Activated CD8-positive, alpha-beta memory T cell treated with anti-CD3 and anti-CD28 coated beads, Interleukin-2, amount 10 ng/mL, durations not matched to agents 7 days and 5 days (primary cell): Measurements from ENCODE around the gene RAD51B. TPM values are rescaled to one million over a fixed set of nuclear protein-coding genes. Genes with fewer than 3 reads are reported as not detected.

Source experiments
- ATAC-seq: fragments of 150-1000 bp; cut with Tn5 transposase; one replicate; pipeline ENCODE4 v1.10.0; 2021; ENCODE audit warnings: moderate library complexity
- CTCF ChIA-PET: fragments of 350-600 bp; sonication (Branson Sonifier 250); formaldehyde crosslinking; loops from one replicate; lab custom pipeline; 2021; ENCODE audit warnings: antibody characterized with exemption; lab: Charles Lee
- DNase-seq: peaks from one replicate; pipeline ENCODE4 v3.0.0-alpha.2; 2020
- H3K27ac Mint-ChIP-seq: one replicate; pipeline ENCODE4 v1.8.0; 2021; ENCODE audit warnings: mild to moderate bottlenecking, mixed read lengths
- H3K27me3 Mint-ChIP-seq: one replicate; pipeline ENCODE4 v1.8.0; 2021; ENCODE audit warnings: mixed read lengths
- H3K36me3 Mint-ChIP-seq: one replicate; pipeline ENCODE4 v1.8.0; 2021; ENCODE audit warnings: mild to moderate bottlenecking, mixed read lengths
- H3K4me1 Mint-ChIP-seq: one replicate; pipeline ENCODE4 v1.8.0; 2021; ENCODE audit warnings: mixed read lengths
- H3K4me3 Mint-ChIP-seq: one replicate; pipeline ENCODE4 v1.8.0; 2021; ENCODE audit warnings: mild to moderate bottlenecking, moderate library complexity, mixed read lengths
- H3K9me3 Mint-ChIP-seq: one replicate; pipeline ENCODE4 v1.8.0; 2022; ENCODE audit warnings: low read depth, mixed read lengths
- total RNA-seq, 2 experiments: library from RNA; stranded (reverse); gene quantifications; one replicate each; pipeline ENCODE4 v1.2.3, GENCODE V29; 2021

The RAD51B gene
- total RNA-seq, 2 experiments from 2014 or later: 35.3 to 55.5 TPM

DNA sequence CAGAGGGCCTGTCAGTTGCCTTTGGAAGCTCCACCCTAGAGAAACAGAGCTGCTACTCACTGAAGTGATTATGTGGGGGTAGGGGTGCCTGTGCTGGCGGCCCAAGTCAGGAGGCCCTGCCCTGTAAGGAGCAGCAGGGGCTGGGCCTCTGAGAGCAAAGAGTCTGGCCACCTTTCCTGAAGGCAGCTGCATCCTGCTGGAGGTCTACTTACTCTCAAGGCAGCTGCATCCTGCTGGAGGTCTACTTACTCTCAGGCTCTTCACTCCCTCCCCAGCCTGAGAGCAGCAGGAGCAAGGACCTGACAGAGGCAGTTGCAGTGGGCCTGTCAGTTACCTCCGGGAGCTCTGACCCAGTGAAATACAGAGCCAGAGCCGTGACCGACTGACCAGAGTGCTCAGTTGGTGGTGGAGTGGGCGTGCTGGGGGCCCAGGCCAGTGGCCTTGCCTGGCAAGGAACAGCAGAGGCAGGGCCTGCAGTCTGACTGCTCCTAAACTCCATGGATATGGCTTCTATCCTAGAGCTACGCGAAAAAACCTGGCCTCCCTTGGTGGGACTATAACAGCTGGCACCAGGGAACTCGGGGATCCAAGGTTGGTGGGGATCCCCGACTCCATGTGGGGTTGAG lies 32.3 kb downstream of the RAD51B start:
- CTCF ChIA-PET: no interaction called here
- Mint-ChIP-seq H3K27ac (no peak overlapping the region), H3K36me3 (peaks cover 17% of the 10 kb centered on the region), H3K4me3 (no peak overlapping the region), H3K4me1 (peaks cover 4% of the 10 kb centered on the region), H3K27me3 (no peaks in the 10 kb centered on the region), H3K9me3 (peaks cover 5% of the 10 kb centered on the region)
- DNase-seq: no peak
- no peak for ATAC-seq

DNA sequence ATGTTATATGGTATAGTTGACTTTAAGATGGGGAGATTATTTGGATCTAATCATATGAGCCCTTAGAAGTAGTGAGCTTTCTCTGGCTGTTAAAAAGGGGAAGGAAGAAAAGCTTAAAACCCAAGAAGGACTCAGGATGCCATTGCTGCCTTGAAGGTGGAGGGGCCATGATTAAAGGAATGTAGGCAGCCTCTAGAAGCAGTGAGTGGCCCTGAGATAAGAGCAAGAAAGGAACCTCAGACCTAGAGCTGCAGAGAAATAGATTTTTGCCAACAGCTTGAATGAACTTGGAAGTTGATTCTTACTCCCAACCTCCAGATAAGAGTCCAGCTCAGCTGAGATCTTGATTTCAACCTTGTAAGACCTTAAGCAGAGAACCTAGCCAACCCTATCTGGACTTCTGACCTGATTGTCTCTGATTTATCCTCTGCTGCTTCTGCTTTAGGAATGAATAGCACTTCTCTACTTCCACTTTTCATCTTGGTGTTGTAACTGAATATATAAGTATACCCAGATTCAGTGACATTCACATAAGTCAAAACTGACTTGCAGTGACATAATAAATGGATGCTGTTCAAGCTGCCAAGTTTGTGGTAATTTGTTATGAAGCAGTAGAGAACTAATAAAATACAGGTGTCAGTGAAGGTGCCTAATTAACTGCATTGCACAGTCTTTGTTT lies 33.5 kb downstream of the RAD51B start:
- Mint-ChIP-seq H3K27me3 (no peaks in the 10 kb centered on the region), H3K36me3 (peaks cover 10% of the 10 kb centered on the region), H3K27ac (no peak overlapping the region), H3K4me1 (peaks cover 6% of the 10 kb centered on the region), H3K4me3 (no peak overlapping the region), H3K9me3 (peaks cover 5% of the 10 kb centered on the region)
- DNase-seq (no peak), ATAC-seq (no peak)
- CTCF ChIA-PET: no interaction called here

DNA sequence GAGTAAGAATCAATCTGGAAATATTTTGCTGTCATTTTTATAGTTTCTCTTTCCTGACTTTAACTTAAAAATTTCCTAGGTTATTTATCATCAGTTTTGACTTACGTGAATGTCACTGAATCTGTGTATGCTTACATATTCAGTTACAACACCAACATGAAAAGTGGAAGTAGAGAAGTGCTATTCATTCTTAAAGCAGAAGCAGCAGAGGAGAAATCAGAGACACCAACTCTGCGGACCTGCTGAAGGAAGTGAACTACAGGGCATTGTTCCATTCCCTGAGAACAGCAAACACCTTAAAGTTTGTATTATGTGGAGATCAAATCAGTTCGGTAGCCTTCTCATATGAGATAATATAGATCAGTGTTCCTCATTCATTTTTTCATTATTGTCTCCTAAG lies 34.1 kb downstream of the RAD51B start:
- no peaks in the 10 kb centered on the region for H3K27me3 Mint-ChIP-seq

DNA sequence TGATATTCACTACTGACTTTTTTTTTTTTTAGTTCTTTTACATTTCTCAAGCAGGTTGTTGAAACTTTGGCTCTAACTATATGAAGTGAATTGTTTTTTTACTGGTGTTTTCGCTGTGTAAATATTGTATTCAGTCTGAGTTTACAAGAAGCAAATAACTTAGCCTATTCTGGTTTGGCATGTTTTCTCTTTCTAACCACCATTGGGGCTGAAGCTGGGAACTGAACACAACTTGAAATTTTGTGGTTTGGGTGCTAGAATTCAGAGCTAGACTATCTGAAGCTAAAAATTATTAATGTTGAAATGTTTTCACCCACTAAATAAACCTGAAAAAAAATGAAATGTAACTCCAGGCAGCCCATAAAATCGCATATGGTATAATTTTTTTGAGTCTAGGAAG lies 37.2 kb downstream of the RAD51B start:
- Mint-ChIP-seq H3K36me3 (peaks cover 2% of the 10 kb centered on the region), H3K27ac (no peak overlapping the region), H3K27me3 (no peaks in the 10 kb centered on the region), H3K9me3 (no peaks in the 10 kb centered on the region), H3K4me3 (no peak overlapping the region), H3K4me1 (peaks cover 9% of the 10 kb centered on the region)
- CTCF ChIA-PET: no interaction called here
- DNase-seq (no peak), ATAC-seq (no peak)

More for the DNA sequence above, 34.1 kb downstream of the RAD51B start:
- peaks cover 7% of the 10 kb centered on the region for H3K36me3 Mint-ChIP-seq
- CTCF ChIA-PET: no interaction called here
- no peak overlapping the region for H3K4me3 Mint-ChIP-seq
- no peak overlapping the region for H3K27ac Mint-ChIP-seq
- ATAC-seq (no peak), DNase-seq (no peak)
- H3K9me3 Mint-ChIP-seq: no peaks in the 10 kb centered on the region
- peaks cover 6% of the 10 kb centered on the region for H3K4me1 Mint-ChIP-seq

DNA sequence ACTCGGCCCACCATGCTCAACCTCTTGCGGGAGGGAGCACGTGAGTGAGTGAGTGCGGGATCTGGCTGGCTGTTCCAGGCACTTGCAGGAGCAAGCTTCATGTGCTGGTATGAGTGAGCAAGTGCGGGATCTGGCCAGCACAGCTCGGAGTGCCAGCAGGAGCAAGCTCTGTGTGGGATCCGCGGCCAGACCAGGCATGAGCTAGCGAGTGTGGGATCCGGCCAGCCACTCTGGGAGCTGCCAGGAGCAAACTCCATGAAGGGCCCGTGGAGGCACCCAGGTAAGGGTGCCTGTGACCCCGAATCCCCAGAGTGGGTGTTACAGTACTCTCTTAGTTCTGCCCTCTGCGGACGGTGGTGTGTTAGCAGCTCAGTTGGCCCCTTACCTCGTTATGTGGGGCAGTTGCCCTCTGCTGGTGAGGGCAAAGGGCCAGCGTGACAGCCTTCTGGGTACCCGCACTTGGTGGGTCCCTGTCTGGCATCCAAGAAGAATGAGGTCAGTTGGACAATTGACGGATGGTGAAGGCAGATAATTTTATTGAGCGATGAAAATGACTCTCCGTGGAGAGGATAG lies 38.3 kb downstream of the RAD51B start:
- CTCF ChIA-PET: no interaction called here
- Mint-ChIP-seq H3K36me3 (peaks cover 2% of the 10 kb centered on the region), H3K4me3 (no peak overlapping the region), H3K9me3 (no peaks in the 10 kb centered on the region), H3K4me1 (peaks cover 9% of the 10 kb centered on the region), H3K27me3 (no peaks in the 10 kb centered on the region), H3K27ac (no peak overlapping the region)
- ATAC-seq (no peak), DNase-seq (no peak)

DNA sequence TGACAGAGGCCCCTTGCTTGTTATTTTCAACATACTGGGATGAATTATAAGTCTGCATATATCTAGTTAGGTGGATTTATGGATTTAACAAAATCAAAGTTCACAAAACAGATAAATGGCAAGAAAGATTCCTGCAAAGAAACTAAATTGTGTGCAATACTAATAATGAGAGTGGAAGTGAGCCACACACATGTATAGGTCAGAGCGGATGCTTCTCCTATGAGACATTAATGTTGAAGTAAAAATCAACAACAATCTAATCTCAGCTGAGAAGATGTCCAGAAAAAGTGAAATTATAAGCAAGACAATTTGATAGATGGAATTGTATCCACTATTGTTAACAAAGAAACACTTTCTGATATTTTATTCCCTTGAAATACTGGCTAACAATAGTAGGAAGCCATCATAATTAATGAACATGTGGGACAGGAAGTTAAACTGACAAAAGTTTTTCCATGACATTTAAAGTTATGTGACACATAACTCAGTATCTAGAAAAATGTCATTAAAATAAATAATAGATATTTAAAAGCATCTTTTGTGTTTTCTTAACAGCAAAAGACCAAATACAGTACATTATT lies 39.7 kb downstream of the RAD51B start:
- DNase-seq: no peak
- H3K27me3 Mint-ChIP-seq: no peaks in the 10 kb centered on the region
- peaks cover 12% of the 10 kb centered on the region for H3K4me1 Mint-ChIP-seq
- H3K27ac Mint-ChIP-seq: no peak overlapping the region
- no peak for ATAC-seq
- no peak overlapping the region for H3K4me3 Mint-ChIP-seq
- H3K36me3 Mint-ChIP-seq: peaks cover 2% of the 10 kb centered on the region
- no peaks in the 10 kb centered on the region for H3K9me3 Mint-ChIP-seq
- CTCF ChIA-PET: no interaction called here

DNA sequence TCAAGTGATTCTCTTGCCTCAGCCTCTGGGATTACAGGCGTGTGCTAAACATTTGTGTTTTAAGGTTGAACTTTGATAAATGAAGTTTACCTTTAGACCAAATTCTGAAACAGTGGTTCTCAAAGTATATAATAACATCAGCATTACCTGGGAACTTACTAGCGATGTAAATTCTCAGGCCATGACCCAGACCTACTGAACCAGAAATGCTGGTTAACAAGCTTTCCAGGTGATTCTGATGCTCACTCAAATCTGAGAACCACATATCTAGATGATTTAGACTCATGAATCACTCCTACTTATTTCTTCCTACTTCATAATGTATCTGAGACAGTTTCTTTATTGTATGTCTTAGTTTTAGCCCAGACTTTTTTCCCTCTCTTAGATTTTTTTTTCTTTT lies 43.6 kb downstream of the RAD51B start:
- CTCF ChIA-PET: no interaction called here
- peaks cover 25% of the 10 kb centered on the region for H3K36me3 Mint-ChIP-seq
- H3K4me3 Mint-ChIP-seq: no peak overlapping the region
- no peaks in the 10 kb centered on the region for H3K27me3 Mint-ChIP-seq
- H3K27ac Mint-ChIP-seq: no peak overlapping the region
- peaks cover 7% of the 10 kb centered on the region for H3K4me1 Mint-ChIP-seq
- DNase-seq: no peak
- no peak for ATAC-seq
- H3K9me3 Mint-ChIP-seq: peaks cover 4% of the 10 kb centered on the region

DNA sequence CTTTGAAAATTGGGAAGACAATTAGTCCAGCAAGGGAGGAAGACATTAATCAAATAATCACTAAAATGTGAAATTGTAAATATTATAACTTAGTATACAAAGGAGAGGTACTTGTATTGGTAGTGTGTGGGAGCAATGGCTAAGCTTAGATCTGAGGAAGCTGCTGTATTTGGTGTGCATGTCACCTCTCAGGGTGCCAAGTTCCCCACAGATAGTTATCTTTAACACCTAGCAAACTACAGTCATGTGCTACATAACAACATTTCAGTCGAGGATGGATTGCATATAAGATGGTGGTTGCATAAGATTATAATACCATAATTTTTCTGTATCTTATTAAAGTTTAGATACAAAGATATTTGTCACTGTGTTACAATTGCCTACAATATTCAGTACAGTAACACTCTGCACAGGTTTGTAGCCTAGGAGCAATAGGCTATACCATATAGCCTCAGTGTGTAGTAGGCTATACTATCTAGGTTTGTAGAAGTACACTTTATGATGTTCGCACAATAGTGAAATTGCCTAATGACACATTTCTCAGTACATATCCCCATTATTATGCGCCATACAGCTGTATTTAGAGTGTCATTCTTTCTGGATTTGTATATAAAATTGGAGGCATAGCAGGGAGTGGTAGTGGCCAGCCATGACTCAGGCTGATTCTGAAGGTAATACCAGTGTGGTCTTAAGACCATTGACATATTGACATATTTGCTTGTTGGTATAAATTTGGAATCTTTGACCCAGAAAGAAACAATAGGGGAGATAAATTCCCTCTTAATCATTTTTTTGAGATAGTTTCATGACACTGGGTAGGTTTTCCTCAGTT lies 55.8 kb downstream of the RAD51B start:
- Mint-ChIP-seq H3K4me1 (no peaks in the 10 kb centered on the region), H3K27ac (no peak overlapping the region), H3K27me3 (no peaks in the 10 kb centered on the region), H3K36me3 (no peaks in the 10 kb centered on the region), H3K9me3 (no peaks in the 10 kb centered on the region), H3K4me3 (no peak overlapping the region)
- ATAC-seq (no peak), DNase-seq (no peak)
- CTCF ChIA-PET: no interaction called here

DNA sequence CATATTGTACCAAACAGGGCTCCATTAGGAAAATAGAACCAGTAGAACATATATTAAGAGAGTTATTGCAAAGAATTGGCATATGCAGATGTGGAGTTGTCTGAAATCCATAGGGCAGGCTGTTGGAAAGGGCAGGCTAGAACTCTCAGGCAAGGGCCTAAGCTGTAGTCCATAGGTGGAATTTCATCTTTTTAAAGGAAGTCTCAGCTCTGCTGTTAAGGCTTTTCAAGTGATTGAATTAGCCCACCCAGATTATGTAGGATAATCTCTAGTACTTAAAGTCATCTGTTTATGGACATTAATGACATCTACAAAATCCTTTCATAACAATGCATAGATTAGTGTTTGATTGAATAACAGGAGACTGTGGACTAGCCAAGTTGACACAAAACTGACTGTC lies 59.4 kb downstream of the RAD51B start:
- no peak for ATAC-seq
- Mint-ChIP-seq H3K27me3 (no peaks in the 10 kb centered on the region), H3K36me3 (no peaks in the 10 kb centered on the region), H3K4me1 (peaks cover 26% of the 10 kb centered on the region), H3K9me3 (no peaks in the 10 kb centered on the region), H3K27ac (no peak overlapping the region), H3K4me3 (no peak overlapping the region)
- CTCF ChIA-PET: no interaction called here
- no peak for DNase-seq

DNA sequence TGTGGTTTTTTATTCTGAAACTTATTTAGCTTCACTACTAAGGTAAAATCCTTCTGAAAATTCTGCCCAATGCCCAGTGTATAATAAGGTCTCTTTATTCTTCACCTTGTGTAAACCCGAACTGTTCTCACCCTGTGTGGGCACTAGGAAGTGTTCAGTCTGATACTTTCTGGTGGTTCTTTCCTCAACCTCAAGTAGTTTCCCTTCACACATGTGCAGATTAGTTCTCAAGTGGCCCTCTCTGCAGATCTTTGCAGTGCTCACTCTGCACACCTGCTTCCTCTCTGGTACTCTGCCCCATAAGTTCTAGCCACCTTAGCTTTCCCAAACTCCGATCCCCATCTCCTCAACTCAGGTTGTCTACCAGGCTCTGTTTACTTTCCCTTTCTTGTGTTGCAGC lies 61.6 kb downstream of the RAD51B start:
- peaks cover 31% of the 10 kb centered on the region for H3K4me1 Mint-ChIP-seq
- no peaks in the 10 kb centered on the region for H3K9me3 Mint-ChIP-seq
- CTCF ChIA-PET: interaction anchor here (1.0 to 2.0 kb wide), 3 partner anchors 12 to 963 kb away, joined by 3 to 5 read pairs (median 4); no protein-coding TSS in a partner anchor
- H3K27me3 Mint-ChIP-seq: no peaks in the 10 kb centered on the region
- DNase-seq: peak; percentile 48
- no peak overlapping the region for H3K4me3 Mint-ChIP-seq
- no peak overlapping the region for H3K27ac Mint-ChIP-seq
- peak; percentile 83 for ATAC-seq
- H3K36me3 Mint-ChIP-seq: no peaks in the 10 kb centered on the region

DNA sequence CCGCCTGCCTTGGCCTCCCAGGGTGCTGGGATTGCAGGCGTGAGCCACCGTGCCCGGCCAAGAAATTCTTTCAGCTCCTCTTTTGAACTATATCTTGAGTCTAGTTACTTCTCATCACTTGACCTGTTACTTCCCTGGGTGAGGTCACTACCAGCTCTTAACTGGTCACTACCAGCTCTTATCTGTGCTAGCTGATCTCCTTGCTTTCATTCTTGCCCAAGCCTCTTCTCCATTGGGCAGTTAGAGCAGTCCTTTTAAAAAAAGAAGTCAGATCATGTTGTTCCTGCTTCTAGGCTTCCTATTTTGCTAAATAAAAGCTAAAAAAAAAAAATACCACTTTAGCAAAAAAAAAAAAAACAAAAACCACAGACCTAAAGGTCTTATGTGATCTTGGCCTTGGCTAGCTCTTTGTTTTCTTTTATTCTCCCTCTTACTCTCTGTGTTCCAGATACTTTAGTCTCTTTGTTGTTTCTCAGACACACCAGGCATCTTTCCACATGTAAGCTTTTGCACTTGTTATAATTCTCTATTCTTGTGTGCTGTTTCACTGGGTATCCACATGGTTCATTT lies 63.5 kb downstream of the RAD51B start:
- Mint-ChIP-seq H3K36me3 (peaks cover 3% of the 10 kb centered on the region), H3K4me3 (no peak overlapping the region), H3K27ac (no peak overlapping the region), H3K4me1 (peaks cover 31% of the 10 kb centered on the region), H3K27me3 (no peaks in the 10 kb centered on the region), H3K9me3 (no peaks in the 10 kb centered on the region)
- no peak for DNase-seq
- no peak for ATAC-seq
- CTCF ChIA-PET: interaction anchor here (0.6 to 2.0 kb wide), 7 partner anchors 10 to 1028 kb away, joined by 3 to 5 read pairs (median 3); no protein-coding TSS in a partner anchor

DNA sequence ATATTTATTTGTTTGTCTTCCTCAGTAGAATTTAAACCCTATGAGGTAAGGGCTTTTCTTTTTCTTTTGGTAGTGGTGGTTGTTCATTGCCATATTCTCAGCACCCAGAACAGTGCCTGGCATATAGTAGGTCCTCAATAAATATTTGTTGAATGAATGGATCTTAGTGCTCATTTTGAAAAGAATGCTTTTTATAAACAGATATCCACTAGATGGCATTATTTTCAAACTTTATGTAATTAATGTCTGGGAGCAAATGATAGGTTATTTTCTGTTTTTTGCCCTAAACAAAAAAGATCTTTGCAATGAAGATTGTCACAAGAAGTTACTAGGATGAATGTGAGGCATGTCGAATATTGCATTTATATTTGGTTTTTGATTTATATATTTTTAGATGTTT lies 64.1 kb downstream of the RAD51B start:
- DNase-seq (no peak), ATAC-seq (no peak)
- Mint-ChIP-seq H3K36me3 (peaks cover 3% of the 10 kb centered on the region), H3K9me3 (no peaks in the 10 kb centered on the region), H3K4me1 (peaks cover 31% of the 10 kb centered on the region), H3K27me3 (no peaks in the 10 kb centered on the region), H3K27ac (no peak overlapping the region), H3K4me3 (no peak overlapping the region)
- CTCF ChIA-PET: interaction anchor here (1.0 to 1.7 kb wide), 2 partner anchors 50 to 1027 kb away, joined by 4 to 5 read pairs; no protein-coding TSS in a partner anchor

DNA sequence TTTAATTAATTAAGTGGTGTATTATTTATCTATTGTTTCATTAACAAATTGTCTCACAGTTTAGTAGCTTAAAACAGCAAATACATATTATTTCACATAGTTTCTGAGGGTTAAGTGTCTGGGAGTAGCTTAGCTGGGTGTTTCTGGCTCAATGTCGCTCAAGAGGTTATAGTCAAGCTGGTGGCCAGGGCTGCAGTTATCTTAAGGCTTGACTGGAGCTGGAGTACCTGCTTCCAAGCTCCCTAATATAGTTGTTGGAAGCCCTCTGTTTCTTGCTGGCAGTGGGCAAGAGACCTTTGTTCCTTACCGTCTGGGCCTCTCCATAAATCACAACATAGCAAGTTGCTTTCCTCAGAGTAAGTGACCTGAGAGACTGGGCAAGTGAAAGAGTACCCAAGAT lies 66.6 kb downstream of the RAD51B start:
- DNase-seq: no peak
- peaks cover 3% of the 10 kb centered on the region for H3K36me3 Mint-ChIP-seq
- no peak for ATAC-seq
- no peaks in the 10 kb centered on the region for H3K9me3 Mint-ChIP-seq
- H3K4me1 Mint-ChIP-seq: peaks cover 25% of the 10 kb centered on the region
- CTCF ChIA-PET: interaction anchor here (1.3 to 1.6 kb wide), 2 partner anchors 10 to 48 kb away, joined by 3 to 5 read pairs; no protein-coding TSS in a partner anchor
- H3K4me3 Mint-ChIP-seq: no peak overlapping the region
- no peak overlapping the region for H3K27ac Mint-ChIP-seq
- no peaks in the 10 kb centered on the region for H3K27me3 Mint-ChIP-seq
